ENCODE results near the gene CDR2.
"Not testable (repeated sequence)": the region's sequence is repeated elsewhere in the genome, so short reads cannot be mapped to it uniquely, and the experiment has no call there.

Gene CDR2

GRCh38 chr16:22359679-22360078 is 14.7 kb downstream of the CDR2 start:
- no peak for DNase-seq (ENCODE audit: insufficient read length)
- TF ChIP-seq POLR2A (IDR thresholded peaks at IDR 0.05; ENCODE audit: low read depth, low read length) = no peak
- no peak for TF ChIP-seq TAF1 (IDR thresholded peaks at IDR 0.05; ENCODE audit: borderline replicate concordance, low read depth, low read length)
- TF ChIP-seq POLR2AphosphoS5 (IDR thresholded peaks at IDR 0.05; ENCODE audit: low read depth, low read length) = no peak
- FAIRE-seq = no peak

DNA sequence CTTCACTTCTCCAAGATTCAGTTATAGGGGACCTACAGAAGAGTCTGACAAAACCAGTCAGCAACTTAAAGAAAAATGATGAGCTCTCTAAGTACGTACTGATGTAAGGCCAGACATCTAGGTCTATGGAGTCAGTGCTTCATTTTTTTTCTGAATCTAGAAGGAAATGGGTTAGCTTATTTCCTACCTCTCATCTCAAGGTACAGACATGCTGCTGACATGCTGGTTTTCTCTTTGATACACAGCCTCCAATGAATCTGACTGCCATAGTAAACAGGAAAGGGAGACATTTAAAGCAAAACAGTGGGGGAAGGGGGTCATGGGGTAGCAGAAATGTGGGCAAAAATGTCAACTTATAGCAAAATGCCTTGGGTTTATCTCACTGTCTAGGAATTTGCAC is 16.4 kb downstream of the CDR2 start:
- TF ChIP-seq POLR2AphosphoS5 (IDR thresholded peaks at IDR 0.05; ENCODE audit: low read depth, low read length) (no peak), POLR2A (IDR thresholded peaks at IDR 0.05; ENCODE audit: low read depth, low read length) (no peak), TAF1 (IDR thresholded peaks at IDR 0.05; ENCODE audit: borderline replicate concordance, low read depth, low read length) (no peak)
- FAIRE-seq = no peak
- no peak for DNase-seq (ENCODE audit: insufficient read length)

GRCh38 chr16:22357635-22357971 is 16.8 kb downstream of the CDR2 start:
- no peak for FAIRE-seq
- TF ChIP-seq TAF1 (IDR thresholded peaks at IDR 0.05; ENCODE audit: borderline replicate concordance, low read depth, low read length) = no peak
- TF ChIP-seq POLR2A (IDR thresholded peaks at IDR 0.05; ENCODE audit: low read depth, low read length) = no peak
- TF ChIP-seq POLR2AphosphoS5 (IDR thresholded peaks at IDR 0.05; ENCODE audit: low read depth, low read length) = no peak
- DNase-seq (ENCODE audit: insufficient read length) = no peak

DNA sequence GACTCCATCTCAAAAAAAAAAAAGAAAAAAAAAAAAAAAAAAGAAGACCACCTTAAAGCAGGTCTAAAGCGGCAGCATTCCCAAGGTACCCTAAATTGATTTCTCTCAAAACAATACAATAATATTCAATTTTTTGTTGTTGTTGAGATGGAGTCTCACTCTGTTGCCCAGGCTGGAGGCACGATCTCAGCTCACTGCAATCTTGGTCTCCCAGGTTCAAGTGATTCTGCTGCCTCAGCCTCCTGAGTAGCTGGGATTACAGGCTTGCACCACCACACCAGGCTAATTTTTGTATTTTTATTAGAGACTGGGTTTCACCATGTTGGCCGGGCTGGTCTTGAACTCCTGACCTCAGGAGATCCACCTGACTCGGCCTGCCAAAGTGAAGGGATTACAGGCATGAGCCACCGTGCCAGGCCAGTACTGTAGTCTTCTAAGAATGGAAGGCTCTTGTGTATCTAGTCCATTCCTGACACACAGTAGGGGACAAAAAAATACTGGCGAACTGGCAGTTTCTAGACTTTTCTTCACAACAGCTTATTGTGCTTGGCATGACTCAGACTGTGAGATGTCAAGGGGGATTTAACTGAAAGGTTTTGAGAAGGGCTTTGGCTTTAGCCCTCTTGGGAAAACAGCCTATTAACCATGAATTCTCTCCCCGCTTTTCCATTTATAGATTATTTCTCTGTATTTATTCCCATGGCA is 17.3 kb downstream of the CDR2 start:
- TF ChIP-seq POLR2AphosphoS5 (IDR thresholded peaks at IDR 0.05; ENCODE audit: low read depth, low read length) = no peak
- TF ChIP-seq TAF1 (IDR thresholded peaks at IDR 0.05; ENCODE audit: borderline replicate concordance, low read depth, low read length) = no peak
- no peak for TF ChIP-seq POLR2A (IDR thresholded peaks at IDR 0.05; ENCODE audit: low read depth, low read length)
- peak; percentile 76 for FAIRE-seq

GRCh38 chr16:22355487-22355908 is 18.9 kb downstream of the CDR2 start:
- peak; percentile 44 for FAIRE-seq
- TF ChIP-seq POLR2AphosphoS5 (IDR thresholded peaks at IDR 0.05; ENCODE audit: low read depth, low read length) = no peak
- no peak for TF ChIP-seq POLR2A (IDR thresholded peaks at IDR 0.05; ENCODE audit: low read depth, low read length)
- TF ChIP-seq TAF1 (IDR thresholded peaks at IDR 0.05; ENCODE audit: borderline replicate concordance, low read depth, low read length) = no peak
- DNase-seq (ENCODE audit: insufficient read length) = no peak

More for the DNA sequence above, 17.3 kb downstream of the CDR2 start:
- DNase-seq (ENCODE audit: insufficient read length) = no peak

GRCh38 chr16:22353933-22354541 is 20.4 kb downstream of the CDR2 start:
- FAIRE-seq (peak; percentile 64), DNase-seq (ENCODE audit: insufficient read length) (no peak)
- no peak for TF ChIP-seq TAF1 (IDR thresholded peaks at IDR 0.05; ENCODE audit: borderline replicate concordance, low read depth, low read length)
- TF ChIP-seq POLR2AphosphoS5 (IDR thresholded peaks at IDR 0.05; ENCODE audit: low read depth, low read length) = no peak
- no peak for TF ChIP-seq POLR2A (IDR thresholded peaks at IDR 0.05; ENCODE audit: low read depth, low read length)

GRCh38 chr16:22353191-22353919 is 21.1 kb downstream of the CDR2 start:
- no peak for FAIRE-seq
- no peak for DNase-seq (ENCODE audit: insufficient read length)
- TF ChIP-seq TAF1 (IDR thresholded peaks at IDR 0.05; ENCODE audit: borderline replicate concordance, low read depth, low read length) = no peak
- TF ChIP-seq POLR2A (IDR thresholded peaks at IDR 0.05; ENCODE audit: low read depth, low read length) = no peak
- no peak for TF ChIP-seq POLR2AphosphoS5 (IDR thresholded peaks at IDR 0.05; ENCODE audit: low read depth, low read length)

GRCh38 chr16:22352723-22353122 is 21.7 kb downstream of the CDR2 start:
- DNase-seq (ENCODE audit: insufficient read length) (no peak), FAIRE-seq (no peak)
- TF ChIP-seq POLR2A (IDR thresholded peaks at IDR 0.05; ENCODE audit: low read depth, low read length) = no peak
- TF ChIP-seq POLR2AphosphoS5 (IDR thresholded peaks at IDR 0.05; ENCODE audit: low read depth, low read length) = no peak
- TF ChIP-seq TAF1 (IDR thresholded peaks at IDR 0.05; ENCODE audit: borderline replicate concordance, low read depth, low read length) = no peak

DNA sequence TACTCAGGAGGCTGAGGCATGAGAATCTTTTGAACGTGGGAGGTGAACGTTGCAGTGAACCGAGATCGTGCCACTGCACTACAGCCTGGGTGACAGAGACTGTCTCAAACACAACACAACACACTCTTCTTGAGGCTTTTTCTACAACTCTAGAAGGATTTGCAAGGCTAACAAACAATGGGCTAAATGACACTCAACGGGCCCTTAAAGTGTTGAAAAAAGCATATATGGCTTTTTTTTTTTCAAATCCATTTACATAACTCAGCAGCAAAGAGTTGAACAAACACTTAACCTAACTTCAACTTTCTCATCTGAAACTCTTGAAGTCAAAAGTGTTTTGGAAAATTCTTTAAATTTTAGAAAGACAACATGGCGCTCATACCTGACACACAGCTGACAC is 22.3 kb downstream of the CDR2 start:
- no peak for FAIRE-seq
- TF ChIP-seq POLR2AphosphoS5 (IDR thresholded peaks at IDR 0.05; ENCODE audit: low read depth, low read length) (no peak), POLR2A (IDR thresholded peaks at IDR 0.05; ENCODE audit: low read depth, low read length) (no peak), TAF1 (IDR thresholded peaks at IDR 0.05; ENCODE audit: borderline replicate concordance, low read depth, low read length) (no peak)
- DNase-seq (ENCODE audit: insufficient read length) = no peak

DNA sequence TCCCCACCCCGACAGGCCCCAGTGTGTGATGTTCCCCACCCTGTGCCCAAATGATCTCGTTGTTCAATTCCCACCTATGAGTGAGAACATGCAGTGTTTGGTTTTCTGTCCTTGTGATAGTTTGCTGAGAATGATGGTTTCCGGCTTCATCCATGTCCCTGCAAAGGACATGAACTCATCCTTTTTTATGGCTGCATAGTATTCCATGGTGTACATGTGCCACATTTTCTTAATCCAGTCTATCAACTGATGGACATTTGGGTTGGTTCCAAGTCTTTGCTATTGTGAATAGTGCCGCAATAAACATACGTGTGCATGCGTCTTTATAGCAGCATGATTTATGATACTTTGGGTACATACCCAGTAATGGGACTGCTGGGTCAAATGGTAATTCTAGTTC is 23.4 kb downstream of the CDR2 start:
- not testable (repeated sequence) for FAIRE-seq; DNase-seq (ENCODE audit: insufficient read length)

GRCh38 chr16:22348291-22348690 is 26.1 kb downstream of the CDR2 start:
- no peak for DNase-seq (ENCODE audit: insufficient read length)
- TF ChIP-seq POLR2AphosphoS5 (IDR thresholded peaks at IDR 0.05; ENCODE audit: low read depth, low read length) (no peak), TAF1 (IDR thresholded peaks at IDR 0.05; ENCODE audit: borderline replicate concordance, low read depth, low read length) (no peak), POLR2A (IDR thresholded peaks at IDR 0.05; ENCODE audit: low read depth, low read length) (no peak)
- FAIRE-seq = no peak

Data from GM12892 (cell line).